ENCODE data around the gene RCOR2. TPM values are rescaled to one million over a fixed set of nuclear protein-coding genes. Genes with fewer than 3 reads are reported as not detected.

The RCOR2 gene
- total and polyA plus RNA-seq, 2 donors (not counting 1 experiment from before 2014, with no cell fraction given) = 1.8 to 5.6 TPM

DNA sequence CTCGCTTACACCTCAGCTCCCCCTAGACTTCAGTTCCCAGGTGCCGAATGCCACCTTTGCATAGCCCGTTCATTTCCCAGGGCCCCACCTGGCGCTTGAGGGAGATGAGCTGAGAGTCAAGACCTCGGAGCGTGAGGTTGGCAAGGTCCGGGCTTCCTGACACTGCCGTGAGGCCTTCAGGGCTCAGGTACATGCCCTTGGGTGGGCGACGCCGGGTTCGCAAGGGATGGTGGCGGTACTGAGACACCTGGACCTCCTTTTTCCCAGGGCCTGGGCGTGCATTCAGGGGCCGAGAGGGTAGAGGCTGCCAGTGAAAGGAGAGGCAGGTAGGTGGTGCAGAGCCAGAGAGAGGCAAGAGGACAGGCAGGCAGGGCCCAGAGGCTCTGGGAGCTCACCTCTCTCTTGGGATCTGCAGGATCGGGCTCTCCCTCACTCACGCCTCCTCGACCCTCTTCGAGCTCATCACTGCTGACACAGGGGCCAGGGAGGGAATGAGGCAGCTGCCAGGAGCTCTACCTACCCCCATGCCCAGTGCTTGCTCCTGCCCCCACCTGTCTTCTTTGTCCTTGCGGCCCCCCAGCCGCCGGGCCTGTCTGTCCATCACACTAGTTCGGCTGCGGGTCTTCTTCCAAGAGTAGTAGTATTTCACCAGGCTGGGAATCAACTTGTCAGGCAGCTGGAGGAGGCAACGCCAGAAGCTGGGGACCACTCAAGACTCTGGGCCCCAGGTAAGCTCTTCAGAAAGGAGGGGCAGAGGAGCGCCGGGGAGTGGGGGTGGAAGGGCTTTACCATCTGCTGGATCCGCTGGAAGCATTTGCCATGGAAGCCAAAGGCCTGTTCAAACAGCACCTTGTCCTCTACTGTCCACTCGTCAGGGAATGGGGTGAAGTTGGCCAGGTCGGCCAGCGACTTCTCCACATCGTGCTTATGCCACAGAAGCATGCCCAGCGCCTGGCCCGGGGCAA lies 2.8 kb downstream of the RCOR2 start:
- Histone ChIP-seq H2AFZ (ENCODE audit: low read length) (no peak overlapping the region), H3K27me3 (ENCODE audit: control insufficient read depth, insufficient read depth, low read length) (no peaks in the 10 kb centered on the region), H3K36me3 (ENCODE audit: control insufficient read depth, insufficient read depth, low read length) (peaks cover 2% of the 10 kb centered on the region), H3K79me2 (ENCODE audit: control insufficient read depth, insufficient read depth, low read length) (no peaks in the 10 kb centered on the region), H3K4me2 (ENCODE audit: extremely low read depth, insufficient read depth, low read length) (no peak overlapping the region), H3K9ac (ENCODE audit: insufficient read depth, low read length) (no peak overlapping the region), H3K4me1 (ENCODE audit: control insufficient read depth, extremely low read depth, insufficient read depth, low read length) (peaks cover 10% of the 10 kb centered on the region), H3K27ac (ENCODE audit: insufficient read depth, low read length) (no peak overlapping the region), H3K9me3 (ENCODE audit: control insufficient read depth, insufficient read depth, low read depth, low read length) (no peaks in the 10 kb centered on the region), H3K4me3 (replicated peaks in 1 of 4; ENCODE audit: control extremely low read depth in 1 of 4, insufficient read depth in 1 of 4, low read depth in 3 of 4, low read length in 4 of 4) (no peak overlapping the region), H4K20me1 (ENCODE audit: control insufficient read depth, extremely low read depth, insufficient read depth, low read length) (no peaks in the 10 kb centered on the region)
- TF ChIP-seq EZH2 (IDR thresholded peaks at IDR 0.05; ENCODE audit: low read length, missing control alignments) (no peak), CTCF (conservative IDR thresholded peaks at IDR 0.05 in 1 of 2, IDR thresholded peaks at IDR 0.05 in 1 of 2; ENCODE audit: low read depth in 1 of 2, low read length in 2 of 2) (no peak)
- no peak for DNase-seq (ENCODE audit: low read depth in 2 of 2)

GRCh38 chr11:63912678-63913077 lies 4.3 kb downstream of the RCOR2 start:
- Histone ChIP-seq H3K36me3 (ENCODE audit: control insufficient read depth, insufficient read depth, low read length) (peaks cover 8% of the 10 kb centered on the region), H3K27ac (ENCODE audit: insufficient read depth, low read length) (no peak overlapping the region), H3K4me2 (ENCODE audit: extremely low read depth, insufficient read depth, low read length) (no peak overlapping the region), H2AFZ (ENCODE audit: low read length) (no peak overlapping the region), H3K27me3 (ENCODE audit: control insufficient read depth, insufficient read depth, low read length) (no peaks in the 10 kb centered on the region), H4K20me1 (ENCODE audit: control insufficient read depth, extremely low read depth, insufficient read depth, low read length) (no peaks in the 10 kb centered on the region), H3K9me3 (ENCODE audit: control insufficient read depth, insufficient read depth, low read depth, low read length) (no peaks in the 10 kb centered on the region), H3K4me1 (ENCODE audit: control insufficient read depth, extremely low read depth, insufficient read depth, low read length) (peaks cover 6% of the 10 kb centered on the region), H3K9ac (ENCODE audit: insufficient read depth, low read length) (no peak overlapping the region), H3K4me3 (replicated peaks in 1 of 4; ENCODE audit: control extremely low read depth in 1 of 4, insufficient read depth in 1 of 4, low read depth in 3 of 4, low read length in 4 of 4) (no peak overlapping the region), H3K79me2 (ENCODE audit: control insufficient read depth, insufficient read depth, low read length) (no peaks in the 10 kb centered on the region)
- TF ChIP-seq EZH2 (IDR thresholded peaks at IDR 0.05; ENCODE audit: low read length, missing control alignments) (no peak), CTCF (conservative IDR thresholded peaks at IDR 0.05 in 1 of 2, IDR thresholded peaks at IDR 0.05 in 1 of 2; ENCODE audit: low read depth in 1 of 2, low read length in 2 of 2) (no peak)
- no peak for DNase-seq (ENCODE audit: low read depth in 2 of 2)

- Histone ChIP-seq H3K79me2 (ENCODE audit: control insufficient read depth, insufficient read depth, low read length) (no peaks in the 10 kb centered on the region), H2AFZ (ENCODE audit: low read length) (no peak overlapping the region), H3K27me3 (ENCODE audit: control insufficient read depth, insufficient read depth, low read length) (no peaks in the 10 kb centered on the region), H3K4me1 (ENCODE audit: control insufficient read depth, extremely low read depth, insufficient read depth, low read length) (peaks cover 3% of the 10 kb centered on the region), H3K36me3 (ENCODE audit: control insufficient read depth, insufficient read depth, low read length) (peaks cover 9% of the 10 kb centered on the region), H3K4me2 (ENCODE audit: extremely low read depth, insufficient read depth, low read length) (no peak overlapping the region), H3K9ac (ENCODE audit: insufficient read depth, low read length) (no peak overlapping the region), H3K4me3 (replicated peaks in 1 of 4; ENCODE audit: control extremely low read depth in 1 of 4, insufficient read depth in 1 of 4, low read depth in 3 of 4, low read length in 4 of 4) (no peak overlapping the region), H4K20me1 (ENCODE audit: control insufficient read depth, extremely low read depth, insufficient read depth, low read length) (no peaks in the 10 kb centered on the region), H3K9me3 (ENCODE audit: control insufficient read depth, insufficient read depth, low read depth, low read length) (no peaks in the 10 kb centered on the region), H3K27ac (ENCODE audit: insufficient read depth, low read length) (no peak overlapping the region)
- DNase-seq (ENCODE audit: low read depth in 2 of 2) = no peak
- TF ChIP-seq CTCF (conservative IDR thresholded peaks at IDR 0.05 in 1 of 2, IDR thresholded peaks at IDR 0.05 in 1 of 2; ENCODE audit: low read depth in 1 of 2, low read length in 2 of 2) (no peak), EZH2 (IDR thresholded peaks at IDR 0.05; ENCODE audit: low read length, missing control alignments) (no peak)
Observed at GRCh38 chr11:63911876-63912275, 5.1 kb downstream of the RCOR2 start.
